ENCODE data around the gene THUMPD3.

Gene THUMPD3

GRCh38 chr3:9420850-9421549 is 58.1 kb downstream of the THUMPD3 start:
- TF ChIP-seq CTCF (IDR thresholded peaks at IDR 0.05; ENCODE audit: insufficient read depth, missing control alignments): no peak
- DNase-seq (ENCODE audit: insufficient read length, low spot score) (no peak), FAIRE-seq (no peak)

GRCh38 chr3:9422712-9423424 is 60.0 kb downstream of the THUMPD3 start:
- no peak for DNase-seq (ENCODE audit: insufficient read length, low spot score)
- no peak for FAIRE-seq
- TF ChIP-seq CTCF (IDR thresholded peaks at IDR 0.05; ENCODE audit: insufficient read depth, missing control alignments): peak; percentile 48

- FAIRE-seq (no peak), DNase-seq (ENCODE audit: insufficient read length, low spot score) (no peak)
- no peak for TF ChIP-seq CTCF (IDR thresholded peaks at IDR 0.05; ENCODE audit: insufficient read depth, missing control alignments)
These were observed 65.6 kb downstream of the THUMPD3 start for GRCh38 chr3:9428411-9428810.

GRCh38 chr3:9430733-9431132 is 67.9 kb downstream of the THUMPD3 start:
- no peak for TF ChIP-seq CTCF (IDR thresholded peaks at IDR 0.05; ENCODE audit: insufficient read depth, missing control alignments)
- FAIRE-seq: no peak
- DNase-seq (ENCODE audit: insufficient read length, low spot score): no peak

- DNase-seq (ENCODE audit: insufficient read length, low spot score): no peak
- no peak for FAIRE-seq
- TF ChIP-seq CTCF (IDR thresholded peaks at IDR 0.05; ENCODE audit: insufficient read depth, missing control alignments): no peak
These were observed 71.0 kb downstream of the THUMPD3 start for GRCh38 chr3:9433627-9434521.

GRCh38 chr3:9435316-9435715 is 72.5 kb downstream of the THUMPD3 start:
- no peak for TF ChIP-seq CTCF (IDR thresholded peaks at IDR 0.05; ENCODE audit: insufficient read depth, missing control alignments)
- no peak for DNase-seq (ENCODE audit: insufficient read length, low spot score)
- no peak for FAIRE-seq
